Measurements from ENCODE around the gene CASKIN1. TPM values are rescaled to one million over a fixed set of nuclear protein-coding genes. Genes with fewer than 3 reads are reported as not detected.

The CASKIN1 gene
- polyA plus RNA-seq, 2 of the 4 experiments (the other 2 are of a cell fraction): 0.27 to 0.87 TPM

DNA sequence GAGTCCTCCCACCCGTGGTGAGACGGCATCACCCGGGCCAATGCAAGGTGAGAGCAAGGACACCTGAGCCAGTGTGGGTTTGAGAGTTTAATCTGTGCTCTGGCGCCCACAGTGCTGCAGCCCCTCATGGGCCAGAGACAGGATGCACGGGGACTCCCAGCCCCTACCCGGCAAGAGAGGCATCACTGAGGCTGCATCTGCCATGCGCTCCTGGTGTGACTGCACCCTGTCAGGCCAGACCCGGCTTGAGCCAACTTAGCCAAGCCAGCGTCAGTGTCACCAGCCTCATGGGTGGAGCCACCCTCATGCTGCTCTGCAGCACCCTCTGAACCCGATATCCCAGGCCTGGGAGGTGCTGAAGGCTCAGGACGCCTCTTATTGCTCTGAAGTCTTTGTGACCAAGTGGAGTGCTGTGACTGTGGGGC lies 15.5 kb upstream of the CASKIN1 start:
- POLR2A ChIA-PET: interaction anchor here (1.8 kb wide), 1 partner anchor 57 kb away, joined by 8 read pairs; the partner anchor contains the start of gene TRAF7
- DNase-seq (ENCODE audit: low read depth in 1 of 2, low spot score in 1 of 2): no peak

DNA sequence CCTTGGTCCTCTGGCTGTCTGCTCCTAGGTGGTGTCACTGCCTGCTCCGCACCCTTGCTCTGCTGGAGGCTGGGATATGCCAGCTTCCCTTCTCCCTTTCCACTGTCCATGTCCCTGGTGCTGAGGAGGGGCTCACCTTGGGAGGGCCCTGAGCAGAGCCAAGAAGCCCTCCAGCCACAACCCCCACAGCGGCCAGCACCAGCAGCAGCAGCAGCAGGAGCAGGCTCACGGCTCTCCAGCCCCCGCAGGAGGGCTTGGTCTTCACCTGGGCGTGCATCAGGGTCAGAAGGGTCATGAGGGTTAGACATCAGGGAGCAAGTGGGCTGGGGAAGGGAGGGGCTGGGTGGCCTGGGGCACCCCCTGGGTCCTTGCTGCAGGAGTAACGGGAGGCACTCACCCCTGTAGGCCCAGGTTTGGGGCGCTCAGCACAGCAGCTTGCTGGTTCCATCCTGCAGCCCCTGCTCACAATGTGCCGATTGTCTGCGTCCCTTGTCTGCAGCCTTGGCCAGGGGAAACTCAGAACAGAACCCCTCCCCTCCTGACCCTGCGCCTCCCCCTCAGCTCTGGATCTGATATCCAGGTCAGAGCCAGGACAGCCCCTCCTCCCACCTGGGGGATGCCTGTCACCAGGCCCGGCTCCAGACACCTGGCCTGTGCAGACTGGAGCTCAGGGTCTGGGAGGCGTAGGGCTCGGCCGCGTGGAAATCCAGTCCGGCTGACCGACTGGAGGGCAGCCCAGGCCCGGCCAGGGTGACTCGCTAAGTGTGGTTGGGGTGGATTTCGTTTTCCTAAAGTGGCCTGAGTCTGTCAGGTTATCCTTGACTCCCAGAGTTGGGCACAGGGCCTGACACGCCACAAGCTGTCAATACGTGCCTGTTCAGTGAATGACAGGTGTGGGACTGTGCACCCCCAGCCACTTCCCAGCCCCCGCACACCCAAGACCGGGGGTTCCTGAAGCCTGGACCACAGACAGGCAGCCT lies 14.3 kb upstream of the CASKIN1 start, which contains the start of gene BRICD5:
Gene BRICD5 (minus strand): TSS at position 478 of the 980 bp plus-strand sequence. CDS start 30 bp downstream, at position 448.
- TF ChIP-seq, protein P1, sequence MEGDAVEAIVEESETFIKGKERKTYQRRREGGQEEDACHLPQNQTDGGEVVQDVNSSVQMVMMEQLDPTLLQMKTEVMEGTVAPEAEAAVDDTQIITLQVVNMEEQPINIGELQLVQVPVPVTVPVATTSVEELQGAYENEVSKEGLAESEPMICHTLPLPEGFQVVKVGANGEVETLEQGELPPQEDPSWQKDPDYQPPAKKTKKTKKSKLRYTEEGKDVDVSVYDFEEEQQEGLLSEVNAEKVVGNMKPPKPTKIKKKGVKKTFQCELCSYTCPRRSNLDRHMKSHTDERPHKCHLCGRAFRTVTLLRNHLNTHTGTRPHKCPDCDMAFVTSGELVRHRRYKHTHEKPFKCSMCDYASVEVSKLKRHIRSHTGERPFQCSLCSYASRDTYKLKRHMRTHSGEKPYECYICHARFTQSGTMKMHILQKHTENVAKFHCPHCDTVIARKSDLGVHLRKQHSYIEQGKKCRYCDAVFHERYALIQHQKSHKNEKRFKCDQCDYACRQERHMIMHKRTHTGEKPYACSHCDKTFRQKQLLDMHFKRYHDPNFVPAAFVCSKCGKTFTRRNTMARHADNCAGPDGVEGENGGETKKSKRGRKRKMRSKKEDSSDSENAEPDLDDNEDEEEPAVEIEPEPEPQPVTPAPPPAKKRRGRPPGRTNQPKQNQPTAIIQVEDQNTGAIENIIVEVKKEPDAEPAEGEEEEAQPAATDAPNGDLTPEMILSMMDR (IDR thresholded peaks at IDR 0.05): no peak
- TF ChIP-seq HOXB5 (CRISPR knock-in tag; IDR thresholded peaks at IDR 0.05): no peak
- TF ChIP-seq FOXS1 (CRISPR knock-in tag; IDR thresholded peaks at IDR 0.05): no peak
- TF ChIP-seq, protein P2, sequence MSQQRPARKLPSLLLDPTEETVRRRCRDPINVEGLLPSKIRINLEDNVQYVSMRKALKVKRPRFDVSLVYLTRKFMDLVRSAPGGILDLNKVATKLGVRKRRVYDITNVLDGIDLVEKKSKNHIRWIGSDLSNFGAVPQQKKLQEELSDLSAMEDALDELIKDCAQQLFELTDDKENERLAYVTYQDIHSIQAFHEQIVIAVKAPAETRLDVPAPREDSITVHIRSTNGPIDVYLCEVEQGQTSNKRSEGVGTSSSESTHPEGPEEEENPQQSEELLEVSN (IDR thresholded peaks at IDR 0.05; ENCODE audit: borderline replicate concordance, low read depth): no peak
- TF ChIP-seq, protein P3, sequence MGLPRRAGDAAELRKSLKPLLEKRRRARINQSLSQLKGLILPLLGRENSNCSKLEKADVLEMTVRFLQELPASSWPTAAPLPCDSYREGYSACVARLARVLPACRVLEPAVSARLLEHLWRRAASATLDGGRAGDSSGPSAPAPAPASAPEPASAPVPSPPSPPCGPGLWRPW (IDR thresholded peaks at IDR 0.05): no peak
- TF ChIP-seq CHD2 (IDR thresholded peaks at IDR 0.05; ENCODE audit: low read length, partially characterized antibody): no peak
- TF ChIP-seq JUN (IDR thresholded peaks at IDR 0.05): peak in 1 of 2 experiments; percentile 15; a peak in 1 of 5 replicates
- no peak for TF ChIP-seq RFX5 (IDR thresholded peaks at IDR 0.05)
- TF ChIP-seq TP53 (CRISPR knock-in tag; IDR thresholded peaks at IDR 0.05): no peak
- TF ChIP-seq GATA3 (IDR thresholded peaks at IDR 0.05; ENCODE audit: borderline replicate concordance): no peak
- no peak for TF ChIP-seq NPAS2 (CRISPR knock-in tag; IDR thresholded peaks at IDR 0.05; ENCODE audit: borderline replicate concordance)
- no peak for TF ChIP-seq ZNF302 (CRISPR knock-in tag; IDR thresholded peaks at IDR 0.05)
- TF ChIP-seq, protein P4, sequence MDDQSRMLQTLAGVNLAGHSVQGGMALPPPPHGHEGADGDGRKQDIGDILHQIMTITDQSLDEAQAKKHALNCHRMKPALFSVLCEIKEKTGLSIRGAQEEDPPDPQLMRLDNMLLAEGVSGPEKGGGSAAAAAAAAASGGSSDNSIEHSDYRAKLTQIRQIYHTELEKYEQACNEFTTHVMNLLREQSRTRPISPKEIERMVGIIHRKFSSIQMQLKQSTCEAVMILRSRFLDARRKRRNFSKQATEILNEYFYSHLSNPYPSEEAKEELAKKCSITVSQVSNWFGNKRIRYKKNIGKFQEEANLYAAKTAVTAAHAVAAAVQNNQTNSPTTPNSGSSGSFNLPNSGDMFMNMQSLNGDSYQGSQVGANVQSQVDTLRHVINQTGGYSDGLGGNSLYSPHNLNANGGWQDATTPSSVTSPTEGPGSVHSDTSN (IDR thresholded peaks at IDR 0.05): peak; percentile 9
- no peak for TF ChIP-seq MAFK (IDR thresholded peaks at IDR 0.05; ENCODE audit: partially characterized antibody)
- H3K9me3 ChIP-seq: no peaks in the 10 kb centered on the region
- POLR2A ChIA-PET: interaction anchor here (1.8 kb wide), 1 partner anchor 55 kb away, joined by 8 read pairs; the partner anchor contains the start of gene TRAF7
- DNase-seq (ENCODE audit: low read depth in 1 of 2, low spot score in 1 of 2) (no peak), FAIRE-seq (no peak), ATAC-seq (no peak)
- H3K4me2 ChIP-seq: no peak within 1 kb of the TSS
- peak within 1 kb of the TSS in 1 of 2 experiments; percentile 20; a peak in 1 of 6 replicates for H3K27ac ChIP-seq
- CTCF ChIA-PET: interaction anchor here (0.8 to 4.8 kb wide), 2 partner anchors 16 kb away, joined by 6 to 28 read pairs; no protein-coding TSS in a partner anchor
- WGBS (ENCODE audit: missing lambda C conversion rate): 75% methylated on average over 14 of the region's 24 CpGs
- H3K4me1 ChIP-seq: peaks cover 31% of the 10 kb centered on the region
- no peak within 1 kb of the TSS for H3K4me3 ChIP-seq

More for the DNA sequence above, 15.5 kb upstream of the CASKIN1 start:
- CTCF ChIA-PET: interaction anchor here (0.8 to 1.3 kb wide), 4 partner anchors 14 to 289 kb away, joined by 3 to 6 read pairs (median 3); no protein-coding TSS in a partner anchor
- WGBS (ENCODE audit: missing lambda C conversion rate): 86% methylated on average over 11 of the region's 11 CpGs
- Histone ChIP-seq H3K4me2 (peak overlapping the region; percentile 100), H3K4me1 (peaks cover 30% of the 10 kb centered on the region), H3K9me3 (no peaks in the 10 kb centered on the region), H3K27ac (peak overlapping the region in 1 of 2 experiments; percentile 15; a peak in 2 of 6 replicates), H3K4me3 (no peak overlapping the region)
- FAIRE-seq: no peak
- ATAC-seq: no peak
- TF ChIP-seq, protein P4 (IDR thresholded peaks at IDR 0.05): peak; percentile 21; the same call in 1 of the 2 replicates
- TF ChIP-seq RCOR1 (IDR thresholded peaks at IDR 0.05; ENCODE audit: low read depth, low read length): no peak
